ENCODE data around the gene PEPD.

DNA sequence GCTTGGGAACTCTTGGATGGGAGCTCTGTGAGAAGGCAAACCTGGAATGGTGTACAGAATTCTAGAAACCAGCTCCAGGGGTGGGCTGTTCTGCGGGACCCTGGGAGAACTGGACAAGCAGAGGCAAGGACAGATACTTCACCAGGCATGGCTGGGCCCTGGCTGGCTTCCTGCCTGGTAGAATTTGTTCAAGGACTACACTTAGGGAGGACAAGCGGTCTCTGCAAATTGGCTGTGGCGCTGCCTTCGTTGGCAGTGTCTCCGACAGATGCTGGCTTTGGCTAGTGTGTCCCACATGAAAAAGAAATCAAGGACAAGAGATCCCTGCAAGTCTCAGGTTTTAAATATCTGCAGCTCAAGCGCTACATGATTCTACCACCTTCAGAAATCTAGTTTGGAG is 135.6 kb downstream of the PEPD start:
- TF ChIP-seq POLR2A (IDR thresholded peaks at IDR 0.05) = no peak
- TF ChIP-seq, protein P1, sequence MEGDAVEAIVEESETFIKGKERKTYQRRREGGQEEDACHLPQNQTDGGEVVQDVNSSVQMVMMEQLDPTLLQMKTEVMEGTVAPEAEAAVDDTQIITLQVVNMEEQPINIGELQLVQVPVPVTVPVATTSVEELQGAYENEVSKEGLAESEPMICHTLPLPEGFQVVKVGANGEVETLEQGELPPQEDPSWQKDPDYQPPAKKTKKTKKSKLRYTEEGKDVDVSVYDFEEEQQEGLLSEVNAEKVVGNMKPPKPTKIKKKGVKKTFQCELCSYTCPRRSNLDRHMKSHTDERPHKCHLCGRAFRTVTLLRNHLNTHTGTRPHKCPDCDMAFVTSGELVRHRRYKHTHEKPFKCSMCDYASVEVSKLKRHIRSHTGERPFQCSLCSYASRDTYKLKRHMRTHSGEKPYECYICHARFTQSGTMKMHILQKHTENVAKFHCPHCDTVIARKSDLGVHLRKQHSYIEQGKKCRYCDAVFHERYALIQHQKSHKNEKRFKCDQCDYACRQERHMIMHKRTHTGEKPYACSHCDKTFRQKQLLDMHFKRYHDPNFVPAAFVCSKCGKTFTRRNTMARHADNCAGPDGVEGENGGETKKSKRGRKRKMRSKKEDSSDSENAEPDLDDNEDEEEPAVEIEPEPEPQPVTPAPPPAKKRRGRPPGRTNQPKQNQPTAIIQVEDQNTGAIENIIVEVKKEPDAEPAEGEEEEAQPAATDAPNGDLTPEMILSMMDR (IDR thresholded peaks at IDR 0.05) = no peak
